B cell (primary cell): ENCODE measurements around the gene TBC1D22B. TPM values are rescaled to one million over a fixed set of nuclear protein-coding genes. Genes with fewer than 3 reads are reported as not detected.
A peak's percentile ranks its signal among the peaks of the same experiment; 100 is the strongest.

Source experiments
- ATAC-seq: fragments of 200-7000 bp; cut with Tn5 transposase; one replicate; pipeline ENCODE4 v1.10.0; 2021; ENCODE audit warnings: low read depth, mild to moderate bottlenecking, moderate number of reproducible peaks, moderate library complexity
- CTCF ChIA-PET: fragments of 350-600 bp; sonication (Branson Sonifier 250); formaldehyde crosslinking; loops from one replicate; lab custom pipeline; 2021; ENCODE audit warnings: antibody characterized with exemption, inconsistent platforms; lab: Charles Lee
- POLR2A ChIA-PET: fragments of 350-600 bp; sonication (Branson Sonifier 250); formaldehyde crosslinking; loops from one replicate; lab custom pipeline; 2021; ENCODE audit warnings: antibody characterized with exemption; lab: Charles Lee
- DNase-seq: peaks from one replicate; pipeline ENCODE4 v3.0.0; 2013
- H2AFZ ChIP-seq: 2 replicates; pipeline ENCODE4 v1.6.1; 2012; ENCODE audit warnings: mild to moderate bottlenecking, low read depth, low read length; ENCODE audit not compliant: insufficient read depth, poor library complexity, severe bottlenecking
- H3K27ac ChIP-seq, 2 donors: 1 replicate in 1 of 2; 2 replicates in 1 of 2; pipeline ENCODE4 v1.5.1; 2012 to 2013; ENCODE audit warnings: low read length in 2 of 2, mild to moderate bottlenecking in 2 of 2, moderate library complexity in 1 of 2
- H3K27me3 ChIP-seq, 4 experiments: fragments of 200-600 bp in 1 of 4; sonication (generic) in 1 of 4; replicated peaks in 1 of 4; 1 replicate in 2 of 4; 2 replicates in 2 of 4; pipeline versions ENCODE4 v1.6.1 to v1.7.0; 2013 to 2016; ENCODE audit warnings: low read length in 3 of 4, mild to moderate bottlenecking in 2 of 4, mixed read lengths in 1 of 4, moderate library complexity in 1 of 4; ENCODE audit not compliant: insufficient read depth in 4 of 4, control insufficient read depth in 3 of 4; ENCODE audit errors: control extremely low read depth in 1 of 4
- H3K36me3 ChIP-seq, 2 experiments: replicated peaks in 1 of 2; 1 replicate in 1 of 2; 2 replicates in 1 of 2; pipeline versions ENCODE4 v1.6.1 to v1.7.1; 2013; ENCODE audit warnings: low read length in 1 of 2; ENCODE audit not compliant: insufficient read depth in 2 of 2, control insufficient read depth in 1 of 2; ENCODE audit errors: control extremely low read depth in 1 of 2, extremely low read depth in 1 of 2
- H3K4me1 ChIP-seq, 2 donors: fragments of 200-600 bp in 1 of 2; sonication (generic) in 1 of 2; 1 replicate in 1 of 2; 2 replicates in 1 of 2; pipeline versions ENCODE4 v1.5.1 to v1.6.1; 2013 to 2017; ENCODE audit warnings: low read length in 2 of 2; ENCODE audit not compliant: control insufficient read depth in 2 of 2, insufficient read depth in 2 of 2
- H3K4me2 ChIP-seq: replicated peaks from 2 replicates; pipeline ENCODE3; 2012; ENCODE audit warnings: mild to moderate bottlenecking, low read depth, low read length; ENCODE audit not compliant: poor library complexity, severe bottlenecking
- H3K4me3 ChIP-seq, 5 experiments: fragments of 200-600 bp in 1 of 5; sonication (generic) in 1 of 5; 1 replicate in 3 of 5; 2 replicates in 2 of 5; pipeline versions ENCODE4 v1.5.1 to v1.7.0; 2011 to 2016; ENCODE audit warnings: low read length in 4 of 5, mild to moderate bottlenecking in 4 of 5, low read depth in 2 of 5, control low read depth in 1 of 5, moderate library complexity in 1 of 5; ENCODE audit not compliant: insufficient read depth in 1 of 5; ENCODE audit errors: control extremely low read depth in 1 of 5, extremely low read depth in 1 of 5
- H3K79me2 ChIP-seq: fragments of 200-600 bp; sonication (generic); one replicate; pipeline ENCODE4 v1.6.0; 2016; ENCODE audit warnings: low read length; ENCODE audit not compliant: control insufficient read depth, insufficient read depth
- H3K9ac ChIP-seq: fragments of 200-600 bp; sonication (generic); 2 replicates; pipeline ENCODE4 v1.6.1; 2017; ENCODE audit warnings: mild to moderate bottlenecking, low read length, moderate library complexity
- H3K9me3 ChIP-seq, 3 donors: one replicate each; pipeline versions ENCODE4 v1.6.1 to v1.7.1; 2013; ENCODE audit warnings: low read length in 2 of 3; ENCODE audit not compliant: control insufficient read depth in 2 of 3, insufficient read depth in 1 of 3; ENCODE audit errors: control extremely low read depth in 1 of 3
- H4K20me1 ChIP-seq: 2 replicates; pipeline ENCODE4 v1.6.0; 2012; ENCODE audit warnings: mild to moderate bottlenecking, low read length; ENCODE audit not compliant: insufficient read depth, control insufficient read depth, poor library complexity, severe bottlenecking
- H3K27ac Mint-ChIP-seq: one replicate; pipeline ENCODE4 v1.8.0; 2021; ENCODE audit warnings: mixed read lengths
- H3K27me3 Mint-ChIP-seq: one replicate; pipeline ENCODE4 v1.8.0; 2021; ENCODE audit warnings: mixed read lengths
- H3K4me1 Mint-ChIP-seq: one replicate; pipeline ENCODE4 v1.8.0; 2021; ENCODE audit warnings: mixed read lengths
- H3K4me3 Mint-ChIP-seq: one replicate; pipeline ENCODE4 v1.8.0; 2021; ENCODE audit warnings: mixed read lengths
- H3K9me3 Mint-ChIP-seq: one replicate; pipeline ENCODE4 v1.8.0; 2022; ENCODE audit warnings: mixed read lengths; ENCODE audit not compliant: insufficient read depth
- CTCF ChIP-seq: fragments of 200-600 bp; IDR thresholded peaks from one replicate; pipeline ENCODE4 v1.8.0; 2022; ENCODE audit warnings: antibody characterized with exemption, mild to moderate bottlenecking
- EZH2 ChIP-seq: IDR thresholded peaks from 2 replicates; pipeline ENCODE4 v1.6.1; 2012; ENCODE audit warnings: borderline replicate concordance, low read depth, mild to moderate bottlenecking, moderate library complexity, low read length; ENCODE audit not compliant: insufficient read depth, poor library complexity, severe bottlenecking
- WGBS: methylation state at CpG from one replicate; pipeline ENCODE4 v1.1.5; 2013; ENCODE audit warnings: missing lambda C conversion rate; ENCODE audit not compliant: insufficient coverage; 5-methylcytosine and 5-hydroxymethylcytosine counted together
- intact Hi-C: fragments of 100-400 bp; cut with micrococcal nuclease; formaldehyde crosslinking; loops from one replicate; pipeline ENCODE4 v1.10.0; 2022
- polyA plus RNA-seq: library from polyadenylated mRNA; depleted of rRNA; stranded (reverse); fragments of >200 nt; gene quantifications from 2 replicates; pipeline ENCODE4 v1.2.3, GENCODE V29; 2012
- total RNA-seq, 2 donors: library from RNA; stranded (reverse); fragments of 120-200 nt in 1 of 2; gene quantifications; 1 replicate in 1 of 2; 2 replicates in 1 of 2; pipeline versions ENCODE4 v1.2.3 to v1.2.4, GENCODE V29; 2013 to 2022

Gene TBC1D22B
- total and polyA plus RNA-seq, 2 donors (not counting 1 experiment from before 2014, with no cell fraction given) = 5.1 to 12.5 TPM

- CTCF ChIA-PET = interaction anchor here (1.2 to 4.2 kb wide), 4 partner anchors 10 to 53 kb away, joined by 3 to 18 read pairs (median 5); no protein-coding TSS in a partner anchor
- H3K27ac ChIP-seq = no peak overlapping the region
- no peak overlapping the region for H3K4me3 Mint-ChIP-seq
- no peak overlapping the region for H3K4me3 ChIP-seq
- peaks cover 2 to 45% of the 10 kb centered on the region in 2 experiments for H3K36me3 ChIP-seq
- no peaks in the 10 kb centered on the region for H3K4me1 ChIP-seq
- no peak for ATAC-seq
- POLR2A ChIA-PET = no interaction called here
- H3K27ac Mint-ChIP-seq = no peak overlapping the region
- intact Hi-C loops = no loop called here
- TF ChIP-seq CTCF (no peak), EZH2 (no peak)
- no peaks in the 10 kb centered on the region for H3K9me3 ChIP-seq
- H4K20me1 ChIP-seq = no peaks in the 10 kb centered on the region
- H3K9ac ChIP-seq = no peak overlapping the region
- H3K79me2 ChIP-seq = no peaks in the 10 kb centered on the region
- no peak overlapping the region for H3K4me2 ChIP-seq
- no peaks in the 10 kb centered on the region for H3K27me3 ChIP-seq
- 85% methylated on average over 11 of the region's 13 CpGs for WGBS
- no peaks in the 10 kb centered on the region for H3K27me3 Mint-ChIP-seq
- no peaks in the 10 kb centered on the region for H3K9me3 Mint-ChIP-seq
- peaks cover 4% of the 10 kb centered on the region for H3K4me1 Mint-ChIP-seq
- no peak overlapping the region for H2AFZ ChIP-seq
- DNase-seq = no peak
Measured at GRCh38 chr6:37313723-37314486, 56.3 kb downstream of the TBC1D22B start.

- ATAC-seq = no peak
Measured at GRCh38 chr6:37314487-37315156, 57.0 kb downstream of the TBC1D22B start.

More at GRCh38 chr6:37314487-37315156, 57.0 kb downstream of the TBC1D22B start:
- H3K4me1 Mint-ChIP-seq = peaks cover 4% of the 10 kb centered on the region
- no peak overlapping the region for H3K9ac ChIP-seq
- no peaks in the 10 kb centered on the region for H3K27me3 ChIP-seq
- no peaks in the 10 kb centered on the region for H3K9me3 Mint-ChIP-seq
- H3K4me3 Mint-ChIP-seq = no peak overlapping the region
- no peaks in the 10 kb centered on the region for H4K20me1 ChIP-seq
- no peak overlapping the region for H3K4me3 ChIP-seq
- DNase-seq = peak; percentile 32
- no peaks in the 10 kb centered on the region for H3K79me2 ChIP-seq
- H3K4me2 ChIP-seq = no peak overlapping the region
- WGBS = 25% methylated on average over 5 of the region's 6 CpGs
- TF ChIP-seq EZH2 (no peak), CTCF (peak; percentile 32)
- no peaks in the 10 kb centered on the region for H3K27me3 Mint-ChIP-seq
- CTCF ChIA-PET = interaction anchor here (1.0 to 4.2 kb wide), 4 partner anchors 9 to 18 kb away, joined by 4 to 18 read pairs (median 5); no protein-coding TSS in a partner anchor
- POLR2A ChIA-PET = no interaction called here
- no peaks in the 10 kb centered on the region for H3K4me1 ChIP-seq
- H3K9me3 ChIP-seq = no peaks in the 10 kb centered on the region
- intact Hi-C loops = no loop called here
- H3K27ac Mint-ChIP-seq = no peak overlapping the region
- no peak overlapping the region for H2AFZ ChIP-seq
- H3K27ac ChIP-seq = no peak overlapping the region
- H3K36me3 ChIP-seq = peaks cover 7 to 52% of the 10 kb centered on the region in 2 experiments
